KOPT-K1 (cell line): Measurements from ENCODE around the gene CASP8AP2.
"Not testable (repeated sequence)": the region's sequence is repeated elsewhere in the genome, so short reads cannot be mapped to it uniquely, and the experiment has no call there.

Source experiments
- H3K27ac ChIP-seq: fragments of 200-600 bp; sonication (generic); 2 replicates; pipeline ENCODE4 v1.5.1; 2016; ENCODE audit warnings: antibody characterized with exemption, mild to moderate bottlenecking, low read depth, low read length; ENCODE audit not compliant: poor library complexity, severe bottlenecking
- H3K36me3 ChIP-seq: fragments of 200-600 bp; sonication (generic); 2 replicates; pipeline ENCODE4 v1.5.1; 2017; ENCODE audit warnings: antibody characterized with exemption, mild to moderate bottlenecking, low read length, moderate library complexity; ENCODE audit not compliant: insufficient read depth
- H3K9me3 ChIP-seq: fragments of 200-600 bp; sonication (generic); 2 replicates; pipeline ENCODE4 v1.5.1; 2017; ENCODE audit warnings: antibody characterized with exemption, low read length, mild to moderate bottlenecking; ENCODE audit not compliant: insufficient read depth, poor library complexity, severe bottlenecking

Gene CASP8AP2

DNA sequence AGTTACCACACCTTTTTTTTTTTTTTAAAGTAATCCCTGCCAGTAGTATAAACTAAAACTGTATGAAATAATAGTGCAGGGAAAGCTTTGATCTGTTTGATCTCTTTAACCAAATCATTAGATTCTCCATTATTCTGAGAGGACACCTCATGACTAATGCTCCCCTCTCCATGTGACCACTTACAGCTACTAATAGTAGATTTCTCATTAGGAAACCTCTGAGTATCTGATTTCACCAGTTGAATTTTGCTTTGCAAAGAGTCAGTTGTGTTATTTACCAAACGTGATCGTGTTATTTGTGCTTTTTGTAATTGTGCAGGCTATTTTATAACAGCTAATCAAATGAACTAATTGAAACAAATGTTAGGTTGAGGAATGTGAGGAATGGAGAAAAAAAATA, 12.5 kb downstream of the CASP8AP2 start:
- Histone ChIP-seq H3K9me3 (no peaks in the 10 kb centered on the region), H3K36me3 (peaks cover 79% of the 10 kb centered on the region), H3K27ac (no peak overlapping the region)

- Histone ChIP-seq H3K27ac (no peak overlapping the region), H3K36me3 (peaks cover 79% of the 10 kb centered on the region), H3K9me3 (no peaks in the 10 kb centered on the region)
These were observed 13.4 kb downstream of the CASP8AP2 start for GRCh38 chr6:89843070-89843469.

DNA sequence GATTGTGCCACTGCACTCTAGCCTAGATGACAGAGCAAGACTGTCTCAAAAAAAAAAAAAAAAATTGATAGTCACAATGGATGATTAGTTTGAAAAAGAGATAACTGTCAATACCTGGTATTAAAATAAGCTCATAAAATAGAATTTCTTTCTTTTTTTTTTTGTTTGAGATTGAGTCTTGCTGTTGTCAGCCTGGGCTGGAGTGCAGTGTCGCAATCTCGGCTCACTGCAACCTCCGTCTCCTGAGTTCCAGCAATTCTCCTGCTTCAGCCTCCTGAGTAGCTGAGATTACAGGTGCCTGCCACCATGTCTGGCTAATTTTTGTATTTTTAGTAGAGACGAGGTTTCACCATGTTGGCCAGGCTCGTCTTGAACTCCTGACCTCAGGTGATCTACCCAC, 17.8 kb downstream of the CASP8AP2 start:
- not testable (repeated sequence) for H3K9me3 ChIP-seq, H3K27ac ChIP-seq
- H3K36me3 ChIP-seq: peaks cover 92% of the 10 kb centered on the region

DNA sequence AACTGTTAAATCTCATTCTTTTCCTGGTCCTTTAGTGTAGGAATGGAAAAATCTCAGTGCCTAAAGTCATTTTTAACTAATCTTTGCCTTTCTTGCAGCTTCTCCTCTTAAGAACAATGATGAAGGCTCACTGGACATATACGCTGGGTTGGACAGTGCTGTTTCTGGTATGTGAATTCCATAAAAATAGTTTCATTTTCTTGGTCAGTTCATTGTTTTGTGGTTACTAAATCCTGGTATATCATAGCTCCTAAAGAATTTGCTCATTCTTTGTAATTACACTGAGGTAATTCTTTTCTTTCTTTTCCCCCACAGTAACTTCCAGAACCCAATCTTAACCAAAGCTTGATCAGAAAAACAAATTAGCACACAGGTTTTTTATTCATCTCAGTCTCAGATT, 23.4 kb downstream of the CASP8AP2 start:
- Histone ChIP-seq H3K36me3 (peaks cover 100% of the 10 kb centered on the region), H3K27ac (no peak overlapping the region), H3K9me3 (no peaks in the 10 kb centered on the region)

- no peak overlapping the region for H3K27ac ChIP-seq
- H3K36me3 ChIP-seq: peaks cover 97% of the 10 kb centered on the region
- H3K9me3 ChIP-seq: no peaks in the 10 kb centered on the region
These were observed 28.4 kb downstream of the CASP8AP2 start for GRCh38 chr6:89858041-89858440.

DNA sequence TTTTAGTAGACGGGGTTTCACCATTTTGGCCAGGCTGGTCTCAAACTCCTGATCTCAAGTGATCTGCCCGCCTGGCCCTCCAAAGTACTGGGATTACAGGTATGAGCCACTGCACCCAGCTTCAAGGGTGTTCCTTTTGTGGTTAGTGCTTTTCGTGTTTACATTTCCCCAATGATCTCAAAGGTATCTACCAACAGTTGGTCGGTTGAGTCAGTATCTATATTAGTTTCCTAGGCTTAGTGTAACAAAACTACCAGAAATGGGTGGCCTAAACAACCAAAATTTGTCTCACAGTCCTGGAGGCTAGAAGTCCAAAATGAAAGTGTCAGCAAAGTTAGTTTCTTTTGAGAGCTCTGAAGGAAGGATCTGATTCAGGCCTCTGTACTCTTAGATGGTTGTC, 30.1 kb downstream of the CASP8AP2 start:
- Histone ChIP-seq H3K36me3 (peaks cover 97% of the 10 kb centered on the region), H3K9me3 (no peaks in the 10 kb centered on the region), H3K27ac (no peak overlapping the region)

DNA sequence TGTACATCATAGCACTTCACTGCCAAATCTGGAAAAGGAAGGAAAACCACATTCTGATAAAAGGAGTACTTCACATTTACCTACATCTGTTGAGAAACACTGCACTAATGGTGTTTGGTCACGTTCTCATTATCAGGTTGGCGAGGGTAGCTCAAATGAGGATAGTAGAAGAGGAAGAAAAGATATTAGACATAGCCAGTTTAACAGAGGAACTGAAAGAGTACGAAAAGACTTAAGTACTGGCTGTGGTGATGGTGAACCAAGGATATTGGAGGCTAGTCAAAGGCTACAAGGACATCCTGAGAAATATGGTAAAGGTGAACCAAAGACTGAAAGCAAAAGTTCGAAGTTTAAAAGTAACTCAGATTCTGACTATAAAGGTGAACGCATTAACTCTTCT, 32.6 kb downstream of the CASP8AP2 start:
- Histone ChIP-seq H3K36me3 (peaks cover 97% of the 10 kb centered on the region), H3K27ac (no peak overlapping the region), H3K9me3 (no peaks in the 10 kb centered on the region)

DNA sequence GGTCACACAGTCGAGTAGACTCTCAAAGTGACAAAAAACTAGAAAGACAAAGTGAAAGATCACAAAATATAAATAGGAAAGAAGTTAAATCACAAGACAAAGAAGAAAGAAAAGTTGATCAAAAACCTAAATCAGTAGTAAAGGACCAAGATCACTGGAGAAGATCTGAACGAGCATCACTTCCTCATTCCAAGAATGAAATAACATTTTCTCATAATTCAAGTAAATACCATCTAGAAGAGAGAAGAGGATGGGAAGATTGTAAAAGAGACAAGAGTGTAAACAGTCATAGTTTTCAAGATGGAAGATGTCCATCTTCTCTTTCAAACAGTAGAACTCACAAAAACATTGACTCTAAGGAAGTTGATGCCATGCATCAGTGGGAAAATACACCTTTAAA, 33.0 kb downstream of the CASP8AP2 start:
- Histone ChIP-seq H3K36me3 (peaks cover 97% of the 10 kb centered on the region), H3K27ac (no peak overlapping the region), H3K9me3 (no peaks in the 10 kb centered on the region)

- no peak overlapping the region for H3K27ac ChIP-seq
- H3K36me3 ChIP-seq: peaks cover 99% of the 10 kb centered on the region
- no peaks in the 10 kb centered on the region for H3K9me3 ChIP-seq
These were observed 36.5 kb downstream of the CASP8AP2 start for GRCh38 chr6:89866024-89866678.

- no peak overlapping the region for H3K27ac ChIP-seq
- no peaks in the 10 kb centered on the region for H3K9me3 ChIP-seq
- peaks cover 65% of the 10 kb centered on the region for H3K36me3 ChIP-seq
These were observed 44.0 kb downstream of the CASP8AP2 start for GRCh38 chr6:89873721-89874120.

GRCh38 chr6:89874438-89874837, 44.8 kb downstream of the CASP8AP2 start:
- Histone ChIP-seq H3K9me3 (no peaks in the 10 kb centered on the region), H3K27ac (no peak overlapping the region), H3K36me3 (peaks cover 57% of the 10 kb centered on the region)

DNA sequence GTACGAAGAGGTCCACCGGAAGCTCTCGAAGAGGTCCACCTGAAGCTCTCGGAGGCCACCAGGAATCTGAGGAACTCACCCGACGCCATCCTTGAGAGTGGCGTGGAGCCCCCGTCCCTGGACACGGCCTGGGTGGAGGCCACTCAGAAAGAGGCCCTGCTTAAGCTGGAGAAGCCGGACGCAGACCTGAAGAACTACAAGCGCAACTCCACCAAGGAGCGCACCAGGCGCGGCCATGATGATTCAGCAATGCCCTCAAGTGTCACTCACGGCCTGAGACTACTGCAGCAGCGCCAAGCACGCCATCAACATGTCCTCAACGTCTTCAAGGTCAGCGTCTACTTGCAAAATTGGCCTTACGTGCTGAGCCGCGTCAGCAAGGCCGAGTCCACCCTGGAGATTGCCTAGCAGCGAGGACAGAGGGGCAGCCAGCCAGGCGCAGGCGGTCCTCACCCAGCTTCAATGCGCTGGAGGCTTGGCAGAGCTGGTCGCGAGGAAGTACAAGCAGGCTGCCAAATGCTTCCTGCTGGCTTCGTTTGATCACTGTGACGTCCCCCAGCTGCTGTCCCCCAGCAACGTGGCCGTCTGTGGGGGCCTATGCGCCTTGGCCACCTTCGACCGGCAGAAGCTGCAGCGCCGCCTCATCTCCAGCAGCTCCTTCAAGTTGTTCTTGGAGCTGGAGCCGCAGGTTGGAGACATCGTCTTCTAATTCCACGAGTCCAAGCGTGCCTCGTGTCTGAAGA, 56.9 kb downstream of the CASP8AP2 start:
- Histone ChIP-seq H3K36me3 (no peaks in the 10 kb centered on the region), H3K27ac (no peak overlapping the region), H3K9me3 (no peaks in the 10 kb centered on the region)

DNA sequence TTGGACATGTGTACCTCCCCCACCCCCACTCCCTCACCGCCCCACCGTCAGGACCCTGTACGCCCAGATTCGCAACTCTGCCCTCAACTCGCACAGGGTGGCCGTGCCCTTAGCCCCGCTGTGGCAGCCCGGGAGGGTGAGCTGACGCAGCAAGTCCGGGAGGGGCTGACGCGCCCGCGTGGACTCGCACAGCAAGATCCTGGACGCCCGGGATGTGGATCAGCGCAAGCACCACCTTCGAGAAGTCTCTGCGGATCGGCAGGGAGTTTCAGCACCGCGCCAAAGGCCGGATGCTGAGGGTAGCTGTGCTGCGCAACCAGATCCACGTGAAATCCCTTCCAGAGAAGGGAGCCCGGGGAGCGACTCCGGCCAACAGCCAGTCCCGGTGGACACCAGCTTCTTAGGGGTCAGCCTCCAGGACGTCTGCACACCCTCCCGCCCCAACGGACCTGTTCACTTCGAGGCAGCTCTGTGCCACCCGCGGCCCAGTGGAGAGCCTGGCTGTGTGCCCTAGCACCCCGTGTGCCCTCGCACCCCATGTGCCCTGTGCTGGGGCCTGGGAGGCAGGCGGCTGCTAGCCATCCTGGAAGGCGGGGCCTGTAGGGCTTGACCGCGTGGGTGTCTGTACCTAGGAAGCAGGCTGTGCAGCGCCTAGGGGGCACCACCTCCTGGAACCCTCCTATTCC, 57.9 kb downstream of the CASP8AP2 start:
- Histone ChIP-seq H3K27ac (no peak overlapping the region), H3K36me3 (no peaks in the 10 kb centered on the region), H3K9me3 (no peaks in the 10 kb centered on the region)

DNA sequence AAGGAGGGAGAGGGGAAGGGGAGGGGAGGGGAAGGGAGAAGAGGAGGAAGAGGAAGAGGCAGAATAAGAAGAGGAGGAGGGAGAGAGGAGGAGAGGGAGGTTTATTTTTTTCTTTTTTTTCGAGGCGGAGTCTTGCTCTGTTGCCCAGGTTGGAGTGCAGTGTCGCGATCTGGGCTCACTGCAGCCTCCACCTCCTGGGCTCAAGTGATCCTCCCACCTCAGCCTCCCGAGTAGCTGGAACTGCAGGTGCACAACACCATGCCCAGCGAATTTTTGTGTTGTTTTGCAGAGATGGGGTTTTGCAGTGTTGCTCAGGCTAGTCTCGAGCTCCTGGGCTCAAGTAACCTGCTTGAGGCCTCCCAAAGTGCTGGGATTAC, 58.4 kb downstream of the CASP8AP2 start:
- H3K36me3 ChIP-seq: no peaks in the 10 kb centered on the region
- no peaks in the 10 kb centered on the region for H3K9me3 ChIP-seq
- no peak overlapping the region for H3K27ac ChIP-seq

GRCh38 chr6:89888871-89889270, 59.2 kb downstream of the CASP8AP2 start:
- Histone ChIP-seq H3K36me3 (no peaks in the 10 kb centered on the region), H3K27ac (no peak overlapping the region), H3K9me3 (no peaks in the 10 kb centered on the region)
